HG03097 (cell line): ENCODE measurements around the gene GP9.

Experiments
- ATAC-seq: cut with Tn5 transposase; IDR thresholded peaks from one replicate; pipeline ENCODE4 v1.9.1; 2021; ENCODE audit not compliant: unreplicated experiment, low FRiP score

GP9 gene

GRCh38 chr3:129060276-129061022, at the start of gene GP9:
GP9 (plus strand) TSS chr3:129060779; CDS start chr3:129061740, 961 bp downstream.
- ATAC-seq, result no peak

GRCh38 chr3:129013491-129013891, 47.1 kb upstream of the GP9 start:
- no peak for ATAC-seq

- no peak for ATAC-seq
Observed at GRCh38 chr3:129014148-129014547, 46.4 kb upstream of the GP9 start.

DNA sequence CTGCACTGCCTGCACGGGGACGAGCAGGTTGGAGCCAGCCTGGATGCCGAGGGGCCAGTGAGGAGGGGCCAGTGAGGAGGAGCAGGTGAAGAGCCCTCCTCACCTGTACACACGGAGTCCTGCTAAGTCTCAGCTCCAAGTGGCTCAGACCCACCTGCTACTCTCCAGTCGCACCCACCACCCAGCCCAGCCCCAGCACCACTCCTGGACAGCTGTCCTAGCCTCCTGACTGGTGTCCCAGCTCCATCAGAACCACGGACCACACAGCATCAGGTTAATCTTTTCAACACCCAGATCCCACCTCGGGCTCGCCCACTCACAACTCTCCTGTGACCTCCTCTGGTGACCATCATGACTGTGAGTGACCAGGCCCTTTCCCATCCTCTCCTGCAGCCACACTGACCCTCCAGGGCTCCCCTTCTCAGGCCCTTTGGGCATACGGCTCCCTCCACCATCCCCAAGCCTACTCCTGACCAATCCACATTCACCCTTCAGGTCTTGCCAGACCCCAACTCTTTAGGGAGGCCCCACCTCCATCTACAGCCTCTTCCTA, 45.7 kb upstream of the GP9 start:
- ATAC-seq, result no peak

DNA sequence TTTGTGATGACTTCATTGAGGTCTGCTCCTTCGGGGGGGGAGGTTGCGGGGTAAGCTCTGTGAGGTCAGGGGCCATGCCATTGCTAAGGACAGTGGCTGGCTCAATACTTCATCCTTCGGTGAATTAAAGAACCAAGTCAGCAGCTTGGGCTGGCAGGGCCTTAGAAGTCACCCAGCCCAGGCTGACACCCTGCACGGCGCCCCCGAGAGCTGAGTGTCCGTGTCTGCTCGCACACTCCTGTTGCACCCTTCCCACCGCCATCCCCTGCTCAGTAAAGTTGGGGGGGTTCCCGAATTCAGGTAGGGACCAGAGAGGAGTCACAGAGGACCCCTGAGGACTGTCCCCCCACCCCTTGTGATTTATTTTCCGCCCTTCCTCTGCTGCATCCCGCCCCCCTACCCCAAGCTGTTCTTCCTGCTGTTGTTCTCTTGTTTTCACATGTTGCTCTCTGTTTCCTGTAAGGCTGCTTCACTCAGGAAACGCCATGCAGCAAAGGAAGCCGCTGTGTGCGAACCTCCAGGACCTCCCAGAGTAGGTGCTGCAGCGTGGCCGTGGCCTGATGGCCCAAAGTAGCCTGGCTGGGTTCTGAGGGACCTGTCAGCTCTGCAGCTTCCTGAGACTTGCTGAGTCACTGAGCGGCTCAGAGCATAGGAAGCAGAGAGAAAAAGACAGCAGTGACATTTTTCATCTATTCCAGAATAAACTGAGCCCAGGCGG, 45.0 kb upstream of the GP9 start:
- no peak for ATAC-seq

- peak; percentile 51 for ATAC-seq
Observed at GRCh38 chr3:129016356-129016719, 44.2 kb upstream of the GP9 start.

- no peak for ATAC-seq
Observed at GRCh38 chr3:129016720-129017483, 43.7 kb upstream of the GP9 start.

GRCh38 chr3:129017484-129017899, 43.1 kb upstream of the GP9 start:
- no peak for ATAC-seq

GRCh38 chr3:129018271-129018670, 42.3 kb upstream of the GP9 start:
- no peak for ATAC-seq

DNA sequence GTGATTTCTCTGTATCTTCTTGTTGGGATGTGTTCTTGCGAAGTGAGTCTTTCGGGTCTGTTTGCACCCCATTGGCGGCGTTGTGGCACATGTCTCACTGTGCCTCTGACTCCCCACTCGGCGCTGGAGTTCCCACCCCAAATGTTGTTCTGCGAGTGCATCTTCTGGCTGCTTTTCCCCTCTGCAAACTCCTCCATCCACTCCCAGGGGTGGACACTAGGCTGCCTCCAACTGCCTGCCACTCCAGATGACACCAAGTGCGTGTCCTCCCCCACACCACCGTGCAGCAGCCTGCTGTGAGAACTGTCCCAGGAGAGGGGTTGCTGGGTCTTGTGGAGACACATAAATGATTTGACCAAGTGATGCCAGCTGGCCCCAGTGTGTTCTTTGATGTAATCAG, 41.8 kb upstream of the GP9 start:
- no peak for ATAC-seq

GRCh38 chr3:129019266-129019665, 41.3 kb upstream of the GP9 start:
- ATAC-seq, result no peak

DNA sequence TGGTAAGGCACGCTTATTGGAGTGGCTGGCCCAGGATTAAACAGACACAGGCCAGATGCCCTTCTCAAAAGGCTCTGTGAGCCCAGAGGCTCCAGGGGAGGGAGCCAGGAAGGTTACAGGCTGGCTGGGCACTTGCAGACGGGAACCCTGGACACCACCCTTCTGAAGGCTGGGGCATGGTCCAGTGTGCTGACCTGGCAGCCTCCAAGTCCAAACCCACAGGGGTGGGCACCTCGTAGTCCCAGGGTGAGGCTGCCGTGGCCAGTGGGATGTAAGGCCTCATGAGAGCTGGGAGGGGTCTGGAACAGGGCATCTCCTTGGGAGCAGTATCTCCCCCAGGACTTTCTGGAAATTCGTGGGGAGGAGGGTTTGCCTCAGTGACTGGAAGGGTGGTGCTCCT, 39.9 kb upstream of the GP9 start:
- no peak for ATAC-seq

GRCh38 chr3:129021140-129021551, 39.4 kb upstream of the GP9 start:
- no peak for ATAC-seq

GRCh38 chr3:129022114-129023007, 38.2 kb upstream of the GP9 start:
- ATAC-seq, result no peak

- ATAC-seq, result no peak
Observed at GRCh38 chr3:129023008-129023358, 37.6 kb upstream of the GP9 start.

GRCh38 chr3:129023909-129024308, 36.7 kb upstream of the GP9 start:
- no peak for ATAC-seq

- ATAC-seq, result no peak
Observed at GRCh38 chr3:129025108-129025507, 35.5 kb upstream of the GP9 start.

DNA sequence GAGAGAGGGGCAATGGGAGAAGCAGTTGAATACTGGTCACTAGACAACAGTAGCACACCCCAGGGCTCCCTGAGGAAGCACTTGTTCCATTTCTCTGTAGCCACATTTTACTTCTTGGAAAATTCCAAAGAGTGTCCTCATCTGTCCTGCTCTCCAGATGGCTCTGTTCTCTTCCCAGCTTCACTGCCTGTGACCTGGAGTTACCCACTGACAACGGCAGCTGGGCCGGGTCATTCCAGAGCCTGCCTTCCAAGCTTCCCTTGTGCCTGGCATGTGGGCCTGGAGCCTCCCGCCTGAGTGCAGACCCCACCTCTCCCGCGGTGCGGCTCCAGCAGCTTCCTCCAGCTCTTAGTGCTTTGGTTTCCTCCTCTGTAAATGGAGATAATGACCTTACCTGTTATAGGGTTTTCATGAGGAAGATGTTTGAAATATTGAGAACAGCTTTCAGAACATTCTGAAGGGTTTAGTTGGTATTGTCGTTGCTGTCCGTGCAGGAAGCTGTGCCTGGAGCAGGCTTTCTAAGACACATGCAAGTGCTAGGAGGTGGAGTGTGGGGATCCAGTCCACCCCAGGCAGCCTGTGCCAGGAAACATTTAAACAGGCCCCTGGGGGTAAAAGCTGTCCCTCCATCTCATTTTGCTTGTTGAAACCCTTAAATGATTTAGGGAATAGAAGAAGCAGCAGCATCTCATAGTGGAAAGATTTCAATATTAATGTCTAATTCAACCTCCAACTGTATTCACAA, 34.7 kb upstream of the GP9 start:
- no peak for ATAC-seq

DNA sequence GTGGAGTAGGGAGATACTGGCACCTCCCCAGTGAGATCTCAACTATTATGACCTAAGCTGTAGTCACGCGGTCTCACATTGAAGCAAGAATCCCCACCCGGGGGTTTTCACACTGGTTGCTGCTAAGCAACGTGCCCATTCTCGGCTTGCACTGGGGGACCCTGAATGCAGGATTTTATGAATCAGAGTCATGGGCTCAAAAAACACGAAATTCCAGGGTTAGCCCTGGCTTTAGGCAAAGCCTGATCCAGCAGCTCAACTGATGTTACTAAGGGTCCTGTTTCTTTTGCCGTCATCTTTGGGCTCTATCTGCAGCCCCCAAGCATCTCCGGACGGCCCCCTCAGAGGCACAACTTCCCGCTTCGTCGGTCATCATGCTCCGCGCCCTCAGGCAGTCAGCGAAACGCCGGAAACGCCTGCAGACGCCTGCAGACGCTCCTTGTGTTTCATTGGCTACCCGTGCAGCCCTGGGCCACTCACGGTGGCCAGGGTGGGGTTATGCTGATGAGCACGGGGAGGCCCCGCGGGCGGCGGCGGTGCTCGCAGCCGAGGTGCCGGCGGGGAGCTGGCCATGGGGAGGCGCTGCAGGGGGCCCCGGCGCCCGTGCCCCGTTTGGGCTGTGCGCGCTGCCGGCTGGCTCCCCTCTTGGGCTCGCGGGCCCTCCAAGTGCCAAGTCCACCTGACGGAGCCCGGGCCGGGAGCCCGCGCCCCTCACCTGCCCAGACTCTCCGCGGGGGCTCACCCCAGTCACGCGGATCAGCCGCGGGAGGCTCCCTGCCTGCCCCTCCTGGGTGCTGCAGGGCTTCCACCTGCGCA, 33.6 kb upstream of the GP9 start:
- ATAC-seq, result peak; percentile 97
